ENCODE measurements around the gene KRTAP5-11. TPM values are rescaled to one million over a fixed set of nuclear protein-coding genes. Genes with fewer than 3 reads are reported as not detected.
A peak's percentile ranks its signal among the peaks of the same experiment; 100 is the strongest.
"Not testable (repeated sequence)": the region's sequence is repeated elsewhere in the genome, so short reads cannot be mapped to it uniquely, and the experiment has no call there.

The KRTAP5-11 gene
- total RNA-seq, 3 donors from 2014 or later = not detected

- H3K4me3 Mint-ChIP-seq = no peak overlapping the region
- no peaks in the 10 kb centered on the region for H3K9me3 Mint-ChIP-seq
- H3K36me3 Mint-ChIP-seq (ENCODE audit: insufficient read depth) = no peaks in the 10 kb centered on the region
- no peaks in the 10 kb centered on the region for H3K4me1 Mint-ChIP-seq (ENCODE audit: low read depth)
- no peak for ATAC-seq
- H3K27me3 Mint-ChIP-seq (ENCODE audit: low read depth) = peaks cover 8% of the 10 kb centered on the region
- no peak for DNase-seq
Measured at GRCh38 chr11:71555508-71555907, 27.2 kb downstream of the KRTAP5-11 start.

- ATAC-seq (no peak), DNase-seq (no peak)
- H3K36me3 Mint-ChIP-seq (ENCODE audit: insufficient read depth) = no peaks in the 10 kb centered on the region
- peaks cover 10% of the 10 kb centered on the region for H3K27me3 Mint-ChIP-seq (ENCODE audit: low read depth)
- H3K4me1 Mint-ChIP-seq (ENCODE audit: low read depth) = no peaks in the 10 kb centered on the region
- no peak overlapping the region for H3K4me3 Mint-ChIP-seq
- no peaks in the 10 kb centered on the region for H3K9me3 Mint-ChIP-seq
Measured at GRCh38 chr11:71554996-71555395, 27.7 kb downstream of the KRTAP5-11 start.

DNA sequence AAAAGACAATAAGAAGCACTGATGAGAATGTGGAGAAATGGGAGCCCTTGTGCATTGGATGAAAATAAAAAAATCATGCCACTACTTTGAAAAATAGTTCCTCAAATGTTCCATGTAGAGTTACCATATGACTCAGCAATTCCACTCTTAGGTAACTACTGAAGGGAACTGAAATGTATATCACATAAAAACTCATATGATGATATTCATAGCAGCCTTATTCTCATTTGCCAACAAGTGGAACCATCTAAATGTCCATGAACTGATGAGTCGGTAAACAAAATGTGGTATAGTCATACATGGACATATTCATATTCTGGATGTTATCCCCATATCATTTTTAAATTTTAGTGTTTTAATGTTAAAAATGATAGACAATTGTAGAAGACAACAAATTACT is 31.0 kb downstream of the KRTAP5-11 start:
- H3K36me3 Mint-ChIP-seq (ENCODE audit: insufficient read depth) = no peaks in the 10 kb centered on the region
- H3K4me1 Mint-ChIP-seq (ENCODE audit: low read depth) = no peaks in the 10 kb centered on the region
- H3K9me3 Mint-ChIP-seq = no peaks in the 10 kb centered on the region
- DNase-seq (no peak), ATAC-seq (no peak)
- no peak overlapping the region for H3K4me3 Mint-ChIP-seq
- peaks cover 7% of the 10 kb centered on the region for H3K27me3 Mint-ChIP-seq (ENCODE audit: low read depth)

GRCh38 chr11:71548716-71549151 is 33.9 kb downstream of the KRTAP5-11 start:
- Mint-ChIP-seq H3K4me1 (ENCODE audit: low read depth) (no peaks in the 10 kb centered on the region), H3K4me3 (no peak overlapping the region), H3K9me3 (no peaks in the 10 kb centered on the region), H3K27me3 (ENCODE audit: low read depth) (peaks cover 10% of the 10 kb centered on the region), H3K36me3 (ENCODE audit: insufficient read depth) (no peaks in the 10 kb centered on the region)
- ATAC-seq (no peak), DNase-seq (no peak)

DNA sequence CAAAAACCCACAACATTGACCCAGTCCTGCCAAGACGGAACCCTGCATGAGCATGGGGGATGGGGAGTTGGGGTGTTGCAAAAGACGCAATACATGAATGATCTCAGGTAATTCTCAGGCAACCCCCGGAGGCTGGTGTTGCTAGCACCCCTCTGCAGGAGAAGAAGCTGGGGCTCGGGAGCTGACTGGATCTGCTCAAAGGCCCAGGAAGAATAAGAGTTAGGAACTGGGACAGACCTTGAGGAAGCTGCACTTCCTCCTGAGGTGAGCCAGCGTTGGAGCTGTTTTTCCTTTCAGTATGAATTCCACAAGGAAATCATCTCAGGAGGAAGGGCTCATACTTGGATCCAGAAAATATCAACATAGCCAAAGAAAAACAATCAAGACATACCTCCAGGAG is 34.6 kb downstream of the KRTAP5-11 start, which contains the start of gene KRTAP5-9:
Gene KRTAP5-9 (plus strand): TSS at position 301 of the 400 bp plus-strand sequence. CDS start 238 bp downstream, outside the sequence.
- H3K36me3 Mint-ChIP-seq (ENCODE audit: insufficient read depth) = no peaks in the 10 kb centered on the region
- ATAC-seq (no peak), DNase-seq (no peak)
- H3K9me3 Mint-ChIP-seq = no peaks in the 10 kb centered on the region
- no peak within 1 kb of the TSS for H3K4me3 Mint-ChIP-seq
- peaks cover 1% of the 10 kb centered on the region for H3K4me1 Mint-ChIP-seq (ENCODE audit: low read depth)
- peaks cover 10% of the 10 kb centered on the region for H3K27me3 Mint-ChIP-seq (ENCODE audit: low read depth)

- peaks cover 1% of the 10 kb centered on the region for H3K4me1 Mint-ChIP-seq (ENCODE audit: low read depth)
- peaks cover 2% of the 10 kb centered on the region for H3K36me3 Mint-ChIP-seq (ENCODE audit: insufficient read depth)
- DNase-seq (no peak), ATAC-seq (no peak)
- H3K4me3 Mint-ChIP-seq = no peak overlapping the region
- peaks cover 13% of the 10 kb centered on the region for H3K27me3 Mint-ChIP-seq (ENCODE audit: low read depth)
- peaks cover 12% of the 10 kb centered on the region for H3K9me3 Mint-ChIP-seq
Measured at GRCh38 chr11:71545405-71545966, 37.2 kb downstream of the KRTAP5-11 start.

DNA sequence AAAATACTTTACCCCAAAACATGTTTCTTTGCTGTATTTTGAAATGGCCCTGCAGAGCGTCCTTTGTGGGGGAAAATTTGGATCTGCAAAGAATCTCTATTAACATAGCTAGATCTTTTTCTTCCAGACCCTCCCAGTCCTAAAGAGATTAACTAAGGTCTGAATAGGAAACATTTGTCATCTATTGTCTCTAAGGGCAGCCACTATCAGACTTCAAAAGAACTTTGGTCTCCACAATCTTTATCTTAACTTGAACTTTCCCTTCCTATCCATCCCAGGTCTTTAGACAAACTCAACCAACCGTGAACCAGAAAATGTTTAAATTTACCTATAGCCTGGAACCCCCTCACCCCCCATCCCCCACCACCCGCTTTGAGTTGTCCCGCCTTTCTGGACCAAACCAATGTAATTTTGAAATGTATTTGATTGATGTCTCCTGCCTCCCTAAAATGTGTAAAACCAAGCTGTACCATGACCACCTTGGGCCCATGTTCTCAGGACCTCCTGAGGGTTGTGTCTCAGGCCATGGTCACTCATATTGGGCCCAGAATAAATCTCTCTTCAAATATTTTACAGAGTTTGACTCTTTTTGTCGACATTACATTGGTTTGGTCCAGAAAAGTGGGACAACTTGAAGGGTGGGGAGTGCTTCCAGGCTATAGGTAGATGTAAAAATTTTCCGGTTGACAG is 38.0 kb downstream of the KRTAP5-11 start:
- H3K4me1 Mint-ChIP-seq (ENCODE audit: low read depth) = peaks cover 1% of the 10 kb centered on the region
- H3K36me3 Mint-ChIP-seq (ENCODE audit: insufficient read depth) = peaks cover 2% of the 10 kb centered on the region
- no peak overlapping the region for H3K4me3 Mint-ChIP-seq
- no peak for ATAC-seq
- H3K27me3 Mint-ChIP-seq (ENCODE audit: low read depth) = peaks cover 12% of the 10 kb centered on the region
- H3K9me3 Mint-ChIP-seq = peaks cover 13% of the 10 kb centered on the region
- DNase-seq = no peak

DNA sequence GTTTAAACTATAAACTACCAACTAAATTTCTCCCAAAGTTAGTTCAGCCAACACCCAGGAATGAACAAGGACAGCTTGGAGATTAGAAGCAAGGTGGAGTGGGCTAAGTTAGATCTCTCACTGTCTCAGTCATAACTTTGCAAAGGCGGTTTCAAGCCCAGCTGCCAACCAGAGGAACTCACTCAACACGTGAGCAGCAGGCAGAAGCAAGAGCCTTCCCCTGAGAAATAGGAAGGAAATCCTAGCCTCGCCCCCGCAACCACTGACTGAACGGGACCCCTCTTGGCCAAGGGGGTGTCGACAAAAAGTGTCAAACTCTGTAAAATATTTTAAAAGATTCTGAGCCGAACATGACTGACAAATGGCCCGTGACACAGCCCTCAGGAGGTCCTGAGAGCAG is 38.8 kb downstream of the KRTAP5-11 start:
- no peak for ATAC-seq
- Mint-ChIP-seq H3K27me3 (ENCODE audit: low read depth) (peaks cover 17% of the 10 kb centered on the region), H3K9me3 (peaks cover 13% of the 10 kb centered on the region), H3K4me1 (ENCODE audit: low read depth) (peaks cover 1% of the 10 kb centered on the region), H3K4me3 (no peak overlapping the region), H3K36me3 (ENCODE audit: insufficient read depth) (peaks cover 2% of the 10 kb centered on the region)
- no peak for DNase-seq

- Mint-ChIP-seq H3K4me1 (ENCODE audit: low read depth) (peaks cover 1% of the 10 kb centered on the region), H3K36me3 (ENCODE audit: insufficient read depth) (peaks cover 2% of the 10 kb centered on the region), H3K9me3 (peaks cover 13% of the 10 kb centered on the region), H3K4me3 (no peak overlapping the region), H3K27me3 (ENCODE audit: low read depth) (peaks cover 17% of the 10 kb centered on the region)
- ATAC-seq (peak; percentile 25 to 53), DNase-seq (no peak)
Measured at GRCh38 chr11:71542879-71543777, 39.5 kb downstream of the KRTAP5-11 start.

GRCh38 chr11:71542382-71542781 is 40.3 kb downstream of the KRTAP5-11 start:
- ATAC-seq = no peak
- no peak for DNase-seq
- Mint-ChIP-seq H3K27me3 (ENCODE audit: low read depth) (peaks cover 14% of the 10 kb centered on the region), H3K9me3 (peaks cover 13% of the 10 kb centered on the region), H3K36me3 (ENCODE audit: insufficient read depth) (peaks cover 2% of the 10 kb centered on the region), H3K4me1 (ENCODE audit: low read depth) (peaks cover 1% of the 10 kb centered on the region), H3K4me3 (no peak overlapping the region)

DNA sequence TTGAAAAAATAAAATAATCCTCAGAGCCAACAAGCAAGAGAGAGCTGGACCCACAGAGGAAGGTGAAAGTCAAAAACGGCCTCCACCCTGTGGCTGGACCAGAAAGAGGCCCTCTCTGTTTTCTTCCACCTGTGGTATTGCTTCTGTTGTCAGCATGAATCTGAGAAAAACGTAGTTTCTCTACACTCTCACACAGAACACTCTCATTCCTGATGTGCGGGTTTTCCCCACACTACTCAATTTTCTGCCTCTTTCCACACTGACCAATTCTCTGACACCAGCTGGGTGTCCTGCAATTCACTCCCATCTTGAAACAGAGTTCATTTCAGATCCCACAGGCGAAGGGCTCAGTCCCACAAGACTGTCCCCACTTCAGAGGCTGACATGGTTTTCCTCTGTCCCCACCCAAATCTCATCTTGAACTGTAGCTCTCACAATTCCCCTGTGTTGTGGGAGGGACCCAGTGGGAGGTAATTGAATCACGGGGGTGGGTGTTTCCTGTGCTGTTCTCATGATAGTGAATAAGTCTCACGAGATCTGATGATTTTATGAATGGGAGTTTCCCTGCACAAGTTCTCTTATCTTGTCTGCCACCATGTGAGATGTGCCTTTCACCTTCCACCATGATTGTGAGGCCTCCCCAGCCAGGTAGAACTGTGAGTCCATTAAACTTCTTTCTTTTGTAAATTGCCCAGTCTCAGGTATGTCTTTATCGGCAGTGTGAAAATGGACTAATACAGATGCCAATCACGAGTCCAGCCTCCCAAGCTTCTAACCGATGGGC is 42.0 kb downstream of the KRTAP5-11 start:
- H3K4me1 Mint-ChIP-seq (ENCODE audit: low read depth); H3K4me3 Mint-ChIP-seq; H3K36me3 Mint-ChIP-seq (ENCODE audit: insufficient read depth); DNase-seq: not testable (repeated sequence)
- Mint-ChIP-seq H3K27me3 (ENCODE audit: low read depth) (peaks cover 16% of the 10 kb centered on the region), H3K9me3 (peaks cover 13% of the 10 kb centered on the region)
- ATAC-seq = peak in 1 of 2 donors; percentile 21

- not testable (repeated sequence) for ATAC-seq; DNase-seq; H3K4me1 Mint-ChIP-seq (ENCODE audit: low read depth); H3K36me3 Mint-ChIP-seq (ENCODE audit: insufficient read depth); H3K4me3 Mint-ChIP-seq
- Mint-ChIP-seq H3K27me3 (ENCODE audit: low read depth) (peaks cover 16% of the 10 kb centered on the region), H3K9me3 (peaks cover 13% of the 10 kb centered on the region)
Measured at GRCh38 chr11:71539971-71540370, 42.7 kb downstream of the KRTAP5-11 start.

GRCh38 chr11:71539017-71539416 is 43.7 kb downstream of the KRTAP5-11 start:
- no peak for DNase-seq
- peaks cover 2% of the 10 kb centered on the region for H3K36me3 Mint-ChIP-seq (ENCODE audit: insufficient read depth)
- peaks cover 16% of the 10 kb centered on the region for H3K27me3 Mint-ChIP-seq (ENCODE audit: low read depth)
- ATAC-seq = no peak
- H3K4me1 Mint-ChIP-seq (ENCODE audit: low read depth) = peaks cover 1% of the 10 kb centered on the region
- peaks cover 13% of the 10 kb centered on the region for H3K9me3 Mint-ChIP-seq
- no peak overlapping the region for H3K4me3 Mint-ChIP-seq

GRCh38 chr11:71538666-71538990 is 44.0 kb downstream of the KRTAP5-11 start:
- Mint-ChIP-seq H3K9me3 (peaks cover 13% of the 10 kb centered on the region), H3K36me3 (ENCODE audit: insufficient read depth) (peaks cover 2% of the 10 kb centered on the region), H3K27me3 (ENCODE audit: low read depth) (peaks cover 16% of the 10 kb centered on the region), H3K4me1 (ENCODE audit: low read depth) (peaks cover 1% of the 10 kb centered on the region), H3K4me3 (no peak overlapping the region)
- DNase-seq = no peak
- no peak for ATAC-seq

All from activated T-cell treated with anti-CD3 and anti-CD28 coated beads, Interleukin-2, amount 50 U/mL, for 4 hours (primary cell).